CD4-positive, CD25-positive, alpha-beta regulatory T cell (primary cell): ENCODE measurements around the gene PAQR4. TPM values are rescaled to one million over a fixed set of nuclear protein-coding genes. Genes with fewer than 3 reads are reported as not detected.

Source experiments
- ATAC-seq, 2 donors: fragments of 150-1000 bp; cut with Tn5 transposase; one replicate each; pipeline ENCODE4 v1.10.0; 2021; ENCODE audit warnings: low read depth in 2 of 2, moderate number of reproducible peaks in 2 of 2, moderate library complexity in 1 of 2
- DNase-seq, 3 donors: peaks; one replicate each; pipeline versions ENCODE4 v3.0.0 to v3.0.0-alpha.2; 2012 to 2022; ENCODE audit warnings: mixed read lengths in 1 of 3
- H3K27ac ChIP-seq: one replicate; pipeline ENCODE4 v1.7.0; 2013; ENCODE audit warnings: mild to moderate bottlenecking, low read length; ENCODE audit not compliant: insufficient read depth, poor library complexity, severe bottlenecking
- H3K27me3 ChIP-seq: one replicate; pipeline ENCODE4 v1.7.0; 2013; ENCODE audit warnings: low read length; ENCODE audit not compliant: control insufficient read depth, insufficient read depth
- H3K36me3 ChIP-seq: one replicate; pipeline ENCODE4 v1.7.0; 2013; ENCODE audit warnings: mild to moderate bottlenecking, low read length, moderate library complexity; ENCODE audit not compliant: control insufficient read depth, insufficient read depth
- H3K4me1 ChIP-seq: 2 replicates; pipeline ENCODE4 v1.7.0; 2013; ENCODE audit warnings: mild to moderate bottlenecking, low read length; ENCODE audit not compliant: insufficient read depth, control insufficient read depth, poor library complexity, severe bottlenecking
- H3K4me3 ChIP-seq: one replicate; pipeline ENCODE4 v1.7.0; 2013; ENCODE audit warnings: low read depth, mild to moderate bottlenecking, low read length, moderate library complexity
- H3K9me3 ChIP-seq, 2 experiments: 1 replicate in 1 of 2; 2 replicates in 1 of 2; pipeline ENCODE4 v1.7.0; 2013; ENCODE audit warnings: low read length in 2 of 2, mild to moderate bottlenecking in 1 of 2, moderate library complexity in 1 of 2; ENCODE audit not compliant: control insufficient read depth in 2 of 2
- H3K27ac Mint-ChIP-seq, 3 donors: one replicate each; pipeline ENCODE4 v1.8.0; 2020 to 2022; ENCODE audit warnings: mild to moderate bottlenecking in 3 of 3, mixed read lengths in 3 of 3, moderate library complexity in 2 of 3
- H3K27me3 Mint-ChIP-seq: one replicate; pipeline ENCODE4 v1.8.0; 2022; ENCODE audit warnings: mild to moderate bottlenecking, mixed read lengths
- H3K36me3 Mint-ChIP-seq: one replicate; pipeline ENCODE4 v1.8.0; 2020; ENCODE audit warnings: mixed read lengths
- H3K4me1 Mint-ChIP-seq, 4 donors: one replicate each; pipeline ENCODE4 v1.8.0; 2020 to 2022; ENCODE audit warnings: mixed read lengths in 4 of 4, mild to moderate bottlenecking in 1 of 4
- H3K4me3 Mint-ChIP-seq, 4 donors: one replicate each; pipeline ENCODE4 v1.8.0; 2020 to 2022; ENCODE audit warnings: mild to moderate bottlenecking in 4 of 4, mixed read lengths in 4 of 4, moderate library complexity in 3 of 4
- H3K9me3 Mint-ChIP-seq, 7 donors: one replicate each; pipeline ENCODE4 v1.8.0; 2020 to 2022; ENCODE audit warnings: mixed read lengths in 7 of 7, mild to moderate bottlenecking in 3 of 7, moderate library complexity in 2 of 7
- polyA plus RNA-seq, 4 donors: library from polyadenylated mRNA; unstranded; fragments of 300-500 nt; fragmentation: Illumina TruSeq; gene quantifications; one replicate each; pipeline ENCODE4 v1.2.3, GENCODE V29; 2021
- total RNA-seq: library from RNA; stranded (reverse); gene quantifications from one replicate; pipeline ENCODE4 v1.2.3, GENCODE V29; 2022

Gene PAQR4
- total and polyA plus RNA-seq, 5 donors from 2014 or later, result 2.2 to 8.0 (median 5.6) TPM

DNA sequence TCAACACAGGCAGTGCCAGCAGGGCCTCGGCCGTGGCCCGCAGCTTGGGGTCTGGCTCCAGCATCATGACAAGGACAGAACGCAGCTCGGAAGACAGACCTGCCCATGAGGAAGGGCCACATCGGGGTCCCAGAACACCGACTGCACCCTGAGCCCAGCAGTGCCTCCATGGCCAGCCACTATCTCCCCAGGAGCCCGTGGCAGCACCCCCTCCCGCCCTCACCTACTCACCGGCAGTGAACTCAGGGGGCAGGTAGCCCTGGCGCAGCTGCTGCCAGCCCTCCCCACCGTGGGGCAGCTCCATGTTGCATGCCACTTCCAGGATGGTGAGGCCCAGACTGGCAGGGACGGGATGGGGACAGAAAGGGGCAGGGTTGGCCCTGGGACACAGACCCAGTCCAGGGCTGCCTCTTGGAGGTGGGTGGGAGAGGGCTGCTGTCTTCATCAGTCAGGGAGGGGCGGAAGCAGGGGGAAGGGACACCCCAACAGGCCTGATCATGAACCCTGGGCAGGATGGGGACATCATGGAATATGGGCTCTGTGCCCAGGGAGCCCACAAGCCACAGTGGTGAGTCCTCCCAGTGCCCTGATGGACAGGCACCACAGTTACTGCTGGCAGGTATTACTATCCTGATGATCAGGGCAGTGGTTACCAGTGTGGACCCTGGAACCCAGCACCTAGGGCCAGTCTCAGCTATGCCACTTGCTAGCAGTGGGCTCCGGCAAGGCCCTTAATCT lies 5.3 kb downstream of the PAQR4 start:
- Histone ChIP-seq H3K9me3 (no peaks in the 10 kb centered on the region), H3K27ac (no peak overlapping the region), H3K4me3 (no peak overlapping the region), H3K4me1 (peaks cover 16% of the 10 kb centered on the region), H3K27me3 (no peaks in the 10 kb centered on the region), H3K36me3 (no peaks in the 10 kb centered on the region)
- peaks cover 11% of the 10 kb centered on the region for H3K27me3 Mint-ChIP-seq
- H3K27ac Mint-ChIP-seq, result no peak overlapping the region
- no peak for ATAC-seq
- no peaks in the 10 kb centered on the region for H3K36me3 Mint-ChIP-seq
- peaks cover 0 to 15% (median 0%) of the 10 kb centered on the region in 4 donors for H3K4me1 Mint-ChIP-seq
- no peak for DNase-seq
- no peaks in the 10 kb centered on the region for H3K9me3 Mint-ChIP-seq
- no peak overlapping the region for H3K4me3 Mint-ChIP-seq

DNA sequence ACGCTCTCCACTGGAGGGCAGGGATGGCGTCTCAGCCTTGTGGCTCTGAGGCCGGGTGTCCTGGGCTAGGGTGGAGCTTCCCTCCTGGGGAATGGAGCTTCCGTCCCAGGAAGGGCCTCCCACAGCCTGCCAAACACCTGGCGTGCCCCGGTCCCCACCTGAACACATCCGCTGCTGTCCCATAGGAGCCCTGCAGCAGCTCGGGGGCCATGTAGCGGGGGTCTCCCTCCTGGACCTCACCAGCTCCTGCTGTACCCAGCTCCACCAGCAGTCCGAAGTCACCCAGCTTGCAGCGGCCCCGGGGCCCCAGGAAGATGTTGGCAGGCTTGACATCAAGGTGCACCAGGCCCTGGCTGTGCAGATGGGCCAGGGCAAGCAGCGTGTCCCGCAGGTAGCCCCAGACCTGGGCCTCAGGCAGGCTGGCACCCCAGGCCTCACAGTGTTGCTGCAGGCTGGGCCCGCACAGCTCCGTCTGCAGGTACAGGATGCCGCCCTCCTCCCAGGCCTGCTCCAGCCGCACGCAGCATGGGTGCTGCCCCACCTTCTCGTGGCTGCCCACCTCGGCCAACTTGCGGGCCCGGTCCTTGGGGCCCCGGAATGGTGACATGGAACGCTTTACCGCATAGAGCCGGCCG lies 6.1 kb downstream of the PAQR4 start:
- no peak for DNase-seq
- Histone ChIP-seq H3K9me3 (no peaks in the 10 kb centered on the region), H3K27ac (no peak overlapping the region), H3K36me3 (no peaks in the 10 kb centered on the region), H3K4me3 (no peak overlapping the region), H3K4me1 (peaks cover 15% of the 10 kb centered on the region), H3K27me3 (no peaks in the 10 kb centered on the region)
- Mint-ChIP-seq H3K27me3 (peaks cover 11% of the 10 kb centered on the region), H3K27ac (no peak overlapping the region), H3K4me1 (peaks cover 0 to 14% (median 0%) of the 10 kb centered on the region in 4 donors), H3K4me3 (no peak overlapping the region), H3K9me3 (no peaks in the 10 kb centered on the region), H3K36me3 (no peaks in the 10 kb centered on the region)
- no peak for ATAC-seq

DNA sequence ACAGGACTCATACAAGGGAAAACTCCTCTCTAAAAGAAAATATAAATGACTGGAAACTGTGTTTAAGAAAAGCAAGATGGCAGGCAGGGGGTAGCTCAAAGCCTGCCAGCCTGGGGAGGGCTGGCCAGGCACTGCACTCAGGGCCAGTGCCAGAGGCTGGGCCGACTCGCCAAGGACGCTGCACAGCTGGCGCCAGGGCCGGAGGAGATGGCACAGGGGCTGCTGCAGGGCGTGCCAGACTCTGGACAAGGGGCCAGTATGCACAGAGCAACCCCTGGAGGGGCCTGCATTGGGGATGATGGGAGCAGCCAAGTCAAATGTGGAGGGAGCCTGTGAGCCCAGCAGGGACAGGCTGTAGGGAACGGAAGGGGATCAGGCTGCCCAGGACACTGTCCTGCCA lies 7.1 kb downstream of the PAQR4 start:
- Histone ChIP-seq H3K36me3 (no peaks in the 10 kb centered on the region), H3K27me3 (no peaks in the 10 kb centered on the region), H3K4me3 (no peak overlapping the region), H3K27ac (no peak overlapping the region), H3K4me1 (peaks cover 17% of the 10 kb centered on the region), H3K9me3 (no peaks in the 10 kb centered on the region)
- no peak for ATAC-seq
- H3K27ac Mint-ChIP-seq, result no peak overlapping the region
- H3K9me3 Mint-ChIP-seq, result no peaks in the 10 kb centered on the region
- peak overlapping the region in 1 of 4 donors; percentile 43 for H3K4me3 Mint-ChIP-seq
- no peak for DNase-seq
- H3K4me1 Mint-ChIP-seq, result peaks cover 0 to 11% (median 0%) of the 10 kb centered on the region in 4 donors
- peaks cover 9% of the 10 kb centered on the region for H3K27me3 Mint-ChIP-seq
- H3K36me3 Mint-ChIP-seq, result no peaks in the 10 kb centered on the region

DNA sequence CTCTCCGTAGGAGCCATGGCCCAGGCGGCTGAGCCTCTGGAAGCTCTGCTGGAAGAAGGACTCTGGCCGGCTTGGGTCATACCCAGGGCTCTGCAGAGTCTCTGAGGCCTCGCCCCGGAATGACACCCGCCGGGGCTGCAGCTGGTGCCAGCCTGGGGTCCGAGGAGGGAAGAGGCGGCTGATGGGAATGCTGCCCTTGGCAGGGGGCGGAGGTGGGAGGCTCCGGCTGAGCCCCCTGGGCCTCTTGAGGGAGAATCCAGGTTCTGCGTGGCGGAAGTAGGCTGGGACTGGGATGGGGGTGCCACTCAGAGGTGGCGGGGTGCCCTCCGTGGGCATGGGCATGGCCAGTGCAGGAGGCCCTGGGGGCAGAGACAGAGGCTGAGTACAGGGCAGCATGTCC lies 7.5 kb downstream of the PAQR4 start:
- H3K27ac ChIP-seq, result no peak overlapping the region
- peaks cover 17% of the 10 kb centered on the region for H3K4me1 ChIP-seq
- H3K27ac Mint-ChIP-seq, result no peak overlapping the region
- ATAC-seq (no peak), DNase-seq (no peak)
- peaks cover 0 to 12% (median 1%) of the 10 kb centered on the region in 4 donors for H3K4me1 Mint-ChIP-seq
- no peak overlapping the region for H3K4me3 ChIP-seq
- peaks cover 9% of the 10 kb centered on the region for H3K27me3 Mint-ChIP-seq
- H3K9me3 Mint-ChIP-seq, result no peaks in the 10 kb centered on the region
- H3K4me3 Mint-ChIP-seq, result peak overlapping the region in 1 of 4 donors; percentile 81
- H3K36me3 ChIP-seq, result no peaks in the 10 kb centered on the region
- no peaks in the 10 kb centered on the region for H3K36me3 Mint-ChIP-seq
- no peaks in the 10 kb centered on the region for H3K27me3 ChIP-seq
- H3K9me3 ChIP-seq, result no peaks in the 10 kb centered on the region

DNA sequence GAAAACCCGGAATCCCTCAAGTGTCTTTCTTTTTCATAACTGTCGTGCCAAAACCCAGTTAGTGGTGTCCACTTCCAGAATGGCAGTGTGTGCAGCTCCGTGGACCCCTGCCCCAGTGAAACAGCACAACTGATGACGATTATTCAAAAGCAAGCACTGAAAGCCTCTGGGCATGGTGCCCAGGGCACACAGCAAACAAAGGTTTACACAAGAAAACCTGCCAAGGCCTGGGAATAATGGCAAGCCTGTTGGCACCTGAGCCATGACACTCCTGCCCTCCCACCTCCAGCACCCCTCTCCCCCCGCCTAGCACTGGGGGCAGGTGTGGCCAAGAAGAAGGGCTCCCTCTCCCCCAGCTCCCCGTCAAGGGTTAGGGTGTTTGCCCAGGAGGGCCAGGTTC lies 8.3 kb downstream of the PAQR4 start:
- Mint-ChIP-seq H3K27ac (no peak overlapping the region), H3K9me3 (no peaks in the 10 kb centered on the region), H3K36me3 (no peaks in the 10 kb centered on the region), H3K4me3 (peak overlapping the region in 1 of 4 donors; percentile 81), H3K4me1 (peaks cover 0 to 12% (median 4%) of the 10 kb centered on the region in 4 donors), H3K27me3 (peaks cover 7% of the 10 kb centered on the region)
- H3K4me1 ChIP-seq, result peaks cover 17% of the 10 kb centered on the region
- H3K36me3 ChIP-seq, result no peaks in the 10 kb centered on the region
- no peak overlapping the region for H3K4me3 ChIP-seq
- DNase-seq, result no peak
- ATAC-seq, result no peak
- no peaks in the 10 kb centered on the region for H3K9me3 ChIP-seq
- H3K27ac ChIP-seq, result no peak overlapping the region
- H3K27me3 ChIP-seq, result no peaks in the 10 kb centered on the region

DNA sequence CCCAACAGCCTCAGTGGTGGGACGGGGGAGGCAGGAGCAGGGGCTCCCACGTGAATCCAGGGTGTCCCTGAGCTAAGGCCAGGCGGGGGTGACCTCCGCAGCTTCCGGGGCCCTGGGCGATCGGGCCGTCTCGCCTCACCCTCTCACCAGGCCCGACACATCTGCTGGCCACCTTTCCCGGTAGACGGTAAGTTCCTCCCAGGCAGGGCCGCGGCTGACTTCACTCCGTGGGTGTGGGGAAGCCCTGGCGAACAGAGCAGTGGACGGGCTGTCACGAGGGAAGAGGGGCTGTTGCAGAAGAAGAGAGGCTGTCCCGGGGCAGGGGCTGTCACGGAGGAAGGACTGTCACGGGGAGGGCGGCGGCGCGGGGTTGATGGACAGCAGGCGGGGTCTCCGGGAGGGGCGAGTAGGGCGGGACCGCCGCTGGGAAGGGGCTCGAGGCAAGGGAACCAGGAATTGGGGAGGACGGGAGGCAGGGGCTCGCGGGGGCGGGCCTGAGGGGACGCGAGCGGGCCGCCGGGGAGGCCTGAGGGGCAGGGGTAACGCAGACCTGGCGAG lies 10.6 kb downstream of the PAQR4 start:
- DNase-seq, result peak in 1 of 3 donors; percentile 27
- Histone ChIP-seq H3K4me3 (no peak overlapping the region), H3K27ac (peak overlapping the region; percentile 14), H3K27me3 (no peaks in the 10 kb centered on the region), H3K9me3 (no peaks in the 10 kb centered on the region), H3K4me1 (peaks cover 26% of the 10 kb centered on the region), H3K36me3 (no peaks in the 10 kb centered on the region)
- H3K27me3 Mint-ChIP-seq, result peaks cover 11% of the 10 kb centered on the region
- ATAC-seq, result no peak
- H3K36me3 Mint-ChIP-seq, result no peaks in the 10 kb centered on the region
- peak overlapping the region in 3 of 4 donors; percentile 71 to 80 (median 72) for H3K4me3 Mint-ChIP-seq
- peaks cover 0 to 18% (median 4%) of the 10 kb centered on the region in 4 donors for H3K4me1 Mint-ChIP-seq
- peak overlapping the region in 1 of 3 donors; percentile 20 for H3K27ac Mint-ChIP-seq
- H3K9me3 Mint-ChIP-seq, result no peaks in the 10 kb centered on the region

DNA sequence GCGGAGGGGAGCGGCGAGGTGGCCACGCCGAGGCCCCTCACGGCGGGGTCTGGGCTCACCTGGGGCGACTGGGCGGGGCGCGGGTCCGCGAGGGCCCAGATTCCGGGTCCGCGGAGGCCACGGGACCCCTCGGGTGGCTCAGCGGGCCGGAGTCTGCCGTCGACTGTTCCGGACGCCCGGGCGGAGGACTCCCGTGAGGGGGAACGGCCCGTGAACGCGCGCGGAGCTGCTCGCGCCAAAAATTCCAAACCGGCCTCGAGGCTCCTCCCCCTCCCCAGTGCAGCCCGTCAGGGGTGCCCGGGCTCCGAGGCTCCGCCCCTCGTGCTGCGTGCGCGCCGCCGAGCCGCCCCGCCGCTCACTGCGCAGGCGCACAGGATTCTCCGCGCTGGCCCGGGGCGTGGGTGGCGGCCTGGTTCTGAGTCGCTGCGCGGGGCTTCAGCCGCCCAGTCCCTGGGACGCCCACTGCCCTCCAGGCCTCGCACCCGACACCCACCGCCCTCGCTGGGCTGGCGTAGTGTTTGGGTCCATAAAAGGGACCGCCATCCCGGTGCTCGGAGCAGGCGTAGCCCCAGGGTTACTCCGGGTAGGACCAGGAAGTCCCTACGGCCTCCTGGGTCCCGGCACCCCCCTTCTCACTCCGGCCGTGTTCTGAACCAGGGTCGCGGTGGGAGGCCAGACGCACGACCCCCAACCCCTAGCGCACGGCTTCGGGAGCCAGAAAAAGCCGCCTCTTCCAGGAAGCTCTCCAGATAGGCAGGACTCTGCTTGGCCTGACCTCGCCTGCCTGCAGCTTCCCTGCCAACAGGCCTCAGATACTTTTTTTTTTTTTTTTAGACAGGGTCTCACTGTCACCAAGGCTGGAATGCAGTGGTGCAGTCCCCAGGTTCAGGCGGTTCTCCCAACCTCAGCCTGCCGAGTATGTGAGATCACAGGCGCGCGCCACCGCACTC lies 11.4 kb downstream of the PAQR4 start, which contains the start of gene PKMYT1:
Gene PKMYT1, minus strand, starts transcription at position 220 of the 950 bp plus-strand sequence. CDS start 789 bp downstream, outside the sequence.
- Mint-ChIP-seq H3K9me3 (no peaks in the 10 kb centered on the region), H3K27ac (peak within 1 kb of the TSS in 2 of 3 donors; percentile 81 to 86), H3K36me3 (no peaks in the 10 kb centered on the region), H3K4me1 (peaks cover 0 to 18% (median 4%) of the 10 kb centered on the region in 4 donors), H3K27me3 (peaks cover 13% of the 10 kb centered on the region), H3K4me3 (peak within 1 kb of the TSS; percentile 81 to 87 (median 84))
- Histone ChIP-seq H3K36me3 (no peaks in the 10 kb centered on the region), H3K9me3 (no peaks in the 10 kb centered on the region), H3K27me3 (no peaks in the 10 kb centered on the region), H3K4me1 (peaks cover 26% of the 10 kb centered on the region), H3K27ac (peak within 1 kb of the TSS; percentile 63), H3K4me3 (peak within 1 kb of the TSS; percentile 65)
- ATAC-seq, result peak; percentile 92
- peak; percentile 90 to 95 (median 90) for DNase-seq
